Inflammatory macrophage treated with lipopolysaccharide for 4 hours (primary cell): ENCODE results near the gene PDIA2.

ENCODE experiments used
- DNase-seq: peaks from one replicate; pipeline ENCODE4 v3.0.0-alpha.2; 2020

The PDIA2 gene

DNA sequence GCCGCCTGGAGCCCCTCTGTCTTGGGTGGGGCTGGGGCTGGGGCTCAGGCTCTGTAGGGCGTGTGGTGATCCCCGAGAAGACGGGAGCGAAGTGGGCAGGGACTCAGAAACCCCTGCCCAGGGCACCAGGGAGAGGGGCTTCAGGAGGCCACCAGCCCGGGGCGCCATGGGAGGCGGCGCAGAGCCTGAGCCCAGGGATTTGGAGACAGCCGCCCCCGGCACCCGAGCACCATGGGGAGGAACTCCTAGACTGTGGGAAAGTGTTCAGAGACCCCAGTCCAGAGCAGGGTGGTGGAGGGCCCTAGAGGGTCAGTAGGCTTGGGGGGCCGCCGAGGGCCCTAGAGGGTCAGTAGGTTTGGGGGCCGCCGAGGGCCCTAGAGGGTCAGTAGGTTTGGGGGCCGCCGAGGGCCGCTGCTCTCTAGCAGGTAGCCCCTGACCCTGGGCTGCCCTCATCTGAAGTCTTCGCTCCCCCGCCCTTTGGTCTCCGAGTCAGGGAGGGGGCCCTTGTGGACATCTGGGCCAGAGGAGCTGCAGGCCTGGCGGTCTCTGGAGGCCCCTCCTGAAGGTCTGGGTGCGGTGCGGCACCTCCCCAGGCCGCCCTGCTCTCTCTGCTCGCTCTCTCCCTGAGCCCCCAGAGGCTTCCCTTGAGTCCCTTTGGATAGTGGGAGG lies 1.8 kb upstream of the PDIA2 start:
- DNase-seq, result no peak

DNA sequence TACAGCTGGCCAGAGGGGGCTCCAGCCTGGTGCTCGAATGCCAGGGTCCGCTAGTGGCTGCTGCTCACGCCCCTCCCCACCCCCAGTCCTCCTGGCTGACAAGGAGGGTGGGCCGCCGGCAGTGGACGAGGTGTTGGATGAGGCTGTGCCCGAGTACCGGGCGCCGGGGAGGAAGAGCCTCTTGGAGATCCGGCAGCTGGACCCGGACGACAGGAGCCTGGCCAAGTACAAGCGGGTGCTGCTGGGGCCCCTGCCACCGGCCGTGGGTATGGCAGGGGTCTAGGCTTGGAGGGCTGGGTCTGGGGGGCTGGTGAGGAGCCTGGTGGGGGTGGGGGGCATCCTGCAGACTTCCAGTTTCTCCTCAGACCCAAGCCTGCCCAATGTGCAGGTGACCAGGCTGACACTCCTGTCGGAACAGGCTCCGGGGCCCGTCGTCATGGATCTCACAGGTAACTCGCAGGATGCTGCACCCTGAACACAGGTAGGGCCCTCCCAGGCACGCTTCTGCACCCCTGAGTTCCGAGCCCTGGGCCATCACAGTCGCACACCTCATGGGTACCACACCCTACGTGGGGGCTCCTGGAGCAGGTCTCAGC lies 1.2 kb upstream of the PDIA2 start:
- no peak for DNase-seq

DNA sequence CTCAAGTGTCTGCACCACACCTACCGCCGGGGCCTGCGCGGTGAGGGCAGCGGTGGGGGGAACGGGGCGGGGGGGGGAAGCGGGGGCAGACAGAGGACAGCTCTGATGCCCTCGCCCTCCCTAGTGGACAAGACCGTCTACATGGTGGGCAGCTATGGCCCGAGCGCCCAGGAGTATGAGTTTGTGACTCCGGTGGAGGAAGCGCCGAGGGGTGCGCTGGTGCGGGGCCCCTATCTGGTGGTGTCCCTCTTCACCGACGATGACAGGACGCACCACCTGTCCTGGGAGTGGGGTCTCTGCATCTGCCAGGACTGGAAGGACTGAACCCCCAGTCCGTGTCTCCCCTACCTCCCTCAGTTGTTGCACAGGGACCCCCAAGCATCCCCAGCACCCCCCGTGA lies 473 bp upstream of the PDIA2 start:
- DNase-seq, result no peak

DNA sequence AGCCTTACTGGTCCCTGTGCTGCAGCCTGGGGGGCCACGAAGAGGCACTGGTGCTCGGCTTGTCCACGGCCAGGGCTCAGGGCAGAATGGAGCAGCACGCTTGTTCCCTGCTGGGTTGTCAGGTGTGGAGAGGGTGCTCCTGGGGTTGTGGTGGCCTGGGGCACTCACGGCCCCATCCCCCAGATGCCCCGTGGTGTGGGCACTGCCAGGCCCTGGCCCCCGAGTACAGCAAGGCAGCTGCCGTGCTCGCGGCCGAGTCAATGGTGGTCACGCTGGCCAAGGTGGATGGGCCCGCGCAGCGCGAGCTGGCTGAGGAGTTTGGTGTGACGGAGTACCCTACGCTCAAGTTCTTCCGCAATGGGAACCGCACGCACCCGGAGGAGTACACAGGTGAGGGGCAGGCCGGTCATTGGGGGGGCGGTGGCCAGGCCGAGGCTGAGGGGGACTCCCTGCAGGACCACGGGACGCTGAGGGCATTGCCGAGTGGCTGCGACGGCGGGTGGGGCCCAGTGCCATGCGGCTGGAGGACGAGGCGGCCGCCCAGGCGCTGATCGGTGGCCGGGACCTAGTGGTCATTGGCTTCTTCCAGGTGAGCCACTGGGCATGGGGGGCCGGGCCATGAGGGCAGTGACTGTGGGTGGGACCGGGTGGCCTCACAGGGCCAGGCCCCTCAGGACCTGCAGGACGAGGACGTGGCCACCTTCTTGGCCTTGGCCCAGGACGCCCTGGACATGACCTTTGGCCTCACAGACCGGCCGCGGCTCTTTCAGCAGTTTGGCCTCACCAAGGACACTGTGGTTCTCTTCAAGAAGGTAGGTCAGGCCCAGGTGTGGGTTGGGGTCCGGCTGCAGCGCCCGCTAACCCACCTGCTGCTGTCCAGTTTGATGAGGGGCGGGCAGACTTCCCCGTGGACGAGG lies 1.5 kb downstream of the PDIA2 start:
- DNase-seq, result no peak

DNA sequence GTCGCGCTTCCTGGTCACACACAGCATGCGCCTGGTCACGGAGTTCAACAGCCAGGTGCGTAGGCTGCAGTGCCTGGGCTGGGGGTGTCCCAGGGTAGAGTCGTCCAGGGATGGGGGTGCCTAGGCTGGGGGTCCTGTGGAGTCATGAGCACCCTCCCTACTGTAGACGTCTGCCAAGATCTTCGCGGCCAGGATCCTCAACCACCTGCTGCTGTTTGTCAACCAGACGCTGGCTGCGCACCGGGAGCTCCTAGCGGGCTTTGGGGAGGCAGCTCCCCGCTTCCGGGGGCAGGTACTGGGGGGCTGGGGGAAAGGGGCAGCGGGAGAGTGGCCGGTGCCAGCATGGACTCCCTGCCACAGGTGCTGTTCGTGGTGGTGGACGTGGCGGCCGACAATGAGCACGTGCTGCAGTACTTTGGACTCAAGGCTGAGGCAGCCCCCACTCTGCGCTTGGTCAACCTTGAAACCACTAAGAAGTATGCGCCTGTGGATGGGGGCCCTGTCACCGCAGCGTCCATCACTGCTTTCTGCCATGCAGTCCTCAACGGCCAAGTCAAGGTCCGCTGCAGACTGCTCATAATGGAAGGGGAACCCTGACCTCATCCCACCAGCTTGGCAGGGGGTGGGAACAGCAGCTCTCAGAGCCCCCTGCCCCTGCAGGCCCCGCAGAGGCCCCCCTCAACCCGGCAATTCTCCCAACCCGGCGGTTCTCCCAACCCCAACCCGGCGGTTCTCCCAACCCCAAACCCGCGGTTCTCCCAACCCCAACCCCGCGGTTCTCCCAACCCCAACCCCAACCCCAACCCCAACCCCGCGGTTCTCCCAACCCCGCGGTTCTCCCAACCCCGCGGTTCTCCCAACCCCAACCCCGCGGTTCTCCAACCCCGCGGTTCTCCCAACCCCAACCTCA lies 2.4 kb downstream of the PDIA2 start:
- no peak for DNase-seq

DNA sequence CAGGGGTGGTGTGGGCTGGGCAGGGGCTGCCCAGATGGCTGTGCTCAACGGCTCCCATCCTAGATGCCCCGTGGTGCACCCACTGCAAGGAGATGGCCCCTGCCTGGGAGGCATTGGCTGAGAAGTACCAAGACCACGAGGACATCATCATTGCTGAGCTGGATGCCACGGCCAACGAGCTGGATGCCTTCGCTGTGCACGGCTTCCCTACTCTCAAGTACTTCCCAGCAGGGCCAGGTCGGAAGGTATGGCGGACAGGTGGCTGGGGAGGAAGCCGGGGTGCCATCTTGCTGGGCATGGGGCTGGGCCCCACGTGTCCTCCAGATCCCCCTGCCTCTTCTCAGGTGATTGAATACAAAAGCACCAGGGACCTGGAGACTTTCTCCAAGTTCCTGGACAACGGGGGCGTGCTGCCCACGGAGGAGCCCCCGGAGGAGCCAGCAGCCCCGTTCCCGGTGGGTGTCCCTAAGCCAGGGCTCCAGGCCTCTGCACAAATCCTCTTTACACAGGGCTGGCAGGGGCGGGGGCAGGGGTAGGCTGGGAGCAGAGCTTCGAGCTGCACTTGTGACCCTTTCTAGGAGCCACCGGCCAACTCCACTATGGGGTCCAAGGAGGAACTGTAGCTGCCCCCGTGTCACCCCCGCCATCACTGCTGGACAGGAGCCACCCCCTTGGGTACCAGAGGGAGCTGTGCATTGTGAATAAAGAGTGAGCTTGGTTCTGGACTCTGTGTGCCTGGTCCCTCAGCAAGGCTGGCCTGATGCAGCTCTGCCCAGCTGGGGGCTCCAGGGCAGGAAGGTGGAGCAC lies 3.7 kb downstream of the PDIA2 start:
- DNase-seq, result no peak

DNA sequence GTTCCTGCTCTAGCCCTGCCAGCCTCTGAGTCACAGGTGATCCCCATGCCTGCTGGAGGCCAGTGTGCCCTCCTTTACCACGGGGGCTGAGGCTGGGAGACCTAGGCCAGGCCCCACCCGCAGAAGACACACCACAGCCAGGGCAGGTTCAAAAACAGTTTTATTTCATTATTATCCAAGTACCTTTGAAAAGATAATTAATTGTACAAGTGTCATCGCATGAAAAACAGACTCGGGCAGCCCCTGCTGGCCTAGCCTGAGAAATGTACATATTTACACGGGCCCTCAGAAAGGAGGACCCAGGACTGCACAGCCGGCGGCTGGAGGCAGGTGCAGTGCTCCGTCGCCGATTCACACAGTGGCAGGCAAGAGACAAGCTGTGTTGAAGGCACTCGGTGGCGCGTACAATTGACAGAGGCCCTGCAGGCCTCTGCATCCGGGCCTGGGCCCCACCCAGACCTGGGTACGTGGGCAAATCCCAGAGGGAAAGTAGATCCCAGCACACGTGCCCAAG lies 4.4 kb downstream of the PDIA2 start:
- no peak for DNase-seq

DNA sequence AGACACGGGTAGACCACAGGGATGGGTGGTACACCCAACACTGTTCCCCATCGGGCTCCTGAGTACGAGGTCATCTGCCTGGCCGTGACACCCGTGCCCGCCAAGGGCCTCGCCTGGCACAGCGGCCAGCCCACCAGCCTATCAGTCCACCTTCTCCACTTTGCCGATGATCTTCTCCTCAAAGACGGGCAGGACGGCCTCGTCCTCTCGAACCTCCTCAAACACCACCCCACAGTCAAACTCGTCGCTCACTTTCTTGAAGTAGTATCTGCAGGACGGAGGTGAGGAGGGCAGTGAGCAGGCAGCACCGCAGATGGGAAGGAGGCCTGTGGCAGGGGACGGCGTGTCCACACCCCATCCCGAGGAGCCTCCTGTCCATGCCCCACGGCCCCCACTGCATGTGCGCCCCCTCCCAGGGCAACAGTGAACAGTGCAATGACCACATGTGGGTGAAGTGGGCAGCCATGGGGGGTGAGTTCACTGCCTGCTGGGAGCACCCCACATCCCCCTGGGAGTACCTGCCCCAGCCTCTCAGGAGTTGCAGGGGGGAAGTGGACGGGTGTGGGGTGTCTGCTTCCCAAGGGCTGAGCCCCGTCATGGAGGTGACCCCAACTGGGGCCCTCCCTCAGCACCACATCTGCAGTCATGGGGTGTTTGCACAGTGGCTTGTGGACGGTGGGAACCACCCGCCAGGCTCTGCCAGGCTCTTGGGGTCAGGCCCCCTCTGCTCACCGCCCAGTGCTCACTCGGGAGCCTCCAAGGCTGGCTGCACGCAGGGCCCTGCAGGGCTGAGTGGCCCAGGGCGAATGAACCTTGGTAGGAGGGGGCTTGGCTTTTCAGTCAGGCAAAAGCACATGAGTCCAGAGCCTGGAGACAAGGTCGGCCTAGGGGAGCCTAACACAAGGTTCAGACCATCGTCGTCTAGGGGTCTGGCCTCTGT lies 5.3 kb downstream of the PDIA2 start:
- DNase-seq, result no peak

DNA sequence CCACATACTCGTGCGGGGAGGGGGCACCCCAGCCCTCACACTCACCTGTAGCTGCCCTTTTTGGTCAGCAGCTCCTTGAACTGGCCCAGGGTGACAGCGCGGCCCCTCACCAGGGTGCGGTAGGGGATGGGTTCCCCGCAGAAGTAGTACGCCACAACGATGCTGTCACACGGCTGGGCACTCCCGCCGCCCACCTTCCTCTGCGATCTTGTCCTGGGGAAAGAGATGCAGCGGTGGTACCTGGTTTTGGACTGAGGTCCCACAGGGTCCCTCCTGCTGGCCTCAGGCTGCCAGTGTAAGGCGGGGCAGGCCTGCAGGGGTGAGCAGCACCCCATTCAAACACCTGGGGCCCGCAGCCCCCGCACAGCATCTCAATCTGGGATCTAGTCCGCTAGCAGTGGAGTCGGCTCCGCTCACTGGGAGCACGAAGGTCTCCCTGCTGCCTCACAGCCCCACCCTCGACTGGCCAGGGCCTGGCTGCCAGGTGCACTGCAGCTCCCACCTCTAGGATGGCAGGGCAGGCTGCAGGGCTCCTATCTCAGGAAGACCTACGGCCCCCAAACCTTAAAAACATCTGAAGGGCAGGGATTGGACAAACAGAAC lies 6.5 kb downstream of the PDIA2 start:
- no peak for DNase-seq

DNA sequence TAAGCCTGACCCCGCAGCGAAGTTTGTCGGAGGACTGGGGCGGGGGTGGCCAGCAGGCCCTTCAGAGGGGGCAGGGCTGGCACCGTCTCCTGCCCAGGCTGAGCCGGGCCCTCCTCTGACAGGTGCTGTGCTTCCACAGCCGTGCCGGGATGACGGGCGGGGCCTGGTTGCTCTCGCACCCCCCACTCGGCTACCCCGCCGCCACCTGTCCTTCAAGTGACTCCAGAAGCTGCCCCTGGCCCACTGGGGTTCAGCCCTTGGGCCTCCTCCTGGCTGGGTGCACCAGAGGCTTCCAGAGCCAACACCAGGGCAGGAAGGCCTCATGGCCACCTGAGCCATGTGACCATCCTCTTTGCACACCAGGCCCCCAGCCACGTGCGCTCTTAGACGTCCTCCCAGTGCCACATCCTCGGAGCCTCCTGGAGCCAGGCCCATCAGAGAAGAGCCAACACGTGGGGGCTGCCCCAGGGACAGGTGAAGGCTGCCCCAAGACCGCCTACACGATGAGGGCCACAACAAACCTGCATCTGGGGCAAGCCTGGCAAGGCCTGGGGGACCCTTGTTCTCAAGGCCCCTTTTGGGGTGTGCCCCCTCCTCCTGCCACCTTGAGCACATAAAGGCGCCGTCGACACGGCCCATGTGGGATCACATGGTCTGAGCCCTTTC lies 7.2 kb downstream of the PDIA2 start:
- DNase-seq, result no peak

DNA sequence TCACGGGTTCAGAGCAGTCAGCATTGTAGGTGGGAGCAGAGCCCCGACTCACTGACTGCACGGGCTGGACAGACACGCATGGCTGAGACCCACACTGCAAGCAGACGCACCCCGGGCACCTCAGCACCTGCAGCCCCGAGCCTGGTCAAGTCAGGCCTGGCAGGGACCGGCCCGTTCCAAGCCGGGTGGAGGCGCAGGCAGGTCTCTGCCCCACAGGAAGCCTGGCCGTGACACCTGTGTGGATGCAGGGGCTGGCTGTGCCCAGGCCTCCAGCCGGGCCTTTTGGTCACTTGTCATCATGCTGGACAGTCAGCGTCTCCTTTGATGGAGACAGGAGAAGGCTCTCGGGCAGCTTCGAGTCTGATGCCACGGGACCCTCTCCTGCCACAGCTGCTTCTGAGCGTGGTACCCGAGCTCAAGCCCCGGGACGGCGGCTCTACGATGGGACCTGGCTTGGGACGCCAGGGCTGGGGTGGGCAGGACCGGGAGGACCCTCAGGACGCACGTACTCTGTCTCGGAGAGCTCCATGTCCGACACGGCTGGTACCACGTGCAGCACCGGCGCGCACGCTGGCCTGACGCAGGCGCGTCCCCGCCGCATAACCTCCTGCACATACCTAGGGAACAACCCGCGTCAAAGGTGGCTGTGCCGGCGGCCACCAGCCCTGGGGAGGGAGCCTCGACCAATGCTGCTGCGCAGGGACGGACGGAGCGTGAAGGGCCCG lies 7.9 kb downstream of the PDIA2 start:
- no peak for DNase-seq

DNA sequence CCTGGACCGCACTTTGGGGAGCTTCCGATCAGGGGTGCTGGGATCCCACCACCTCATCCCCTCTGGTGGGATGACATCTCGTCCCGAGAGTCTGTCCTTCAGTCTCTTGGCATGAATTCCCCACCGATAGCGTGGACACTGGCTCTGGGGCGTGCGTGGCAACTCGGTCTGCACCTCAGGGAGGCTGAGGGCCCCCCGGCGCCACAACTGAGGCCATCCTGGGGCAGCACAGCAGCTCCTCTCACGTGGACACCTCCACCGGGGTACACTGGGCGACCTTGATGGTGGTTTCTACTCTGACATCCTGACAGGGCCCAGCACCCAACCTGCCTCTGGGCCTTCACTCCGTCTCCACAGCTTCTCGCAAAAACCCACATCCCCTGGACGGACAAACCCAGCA lies 8.6 kb downstream of the PDIA2 start:
- no peak for DNase-seq

DNA sequence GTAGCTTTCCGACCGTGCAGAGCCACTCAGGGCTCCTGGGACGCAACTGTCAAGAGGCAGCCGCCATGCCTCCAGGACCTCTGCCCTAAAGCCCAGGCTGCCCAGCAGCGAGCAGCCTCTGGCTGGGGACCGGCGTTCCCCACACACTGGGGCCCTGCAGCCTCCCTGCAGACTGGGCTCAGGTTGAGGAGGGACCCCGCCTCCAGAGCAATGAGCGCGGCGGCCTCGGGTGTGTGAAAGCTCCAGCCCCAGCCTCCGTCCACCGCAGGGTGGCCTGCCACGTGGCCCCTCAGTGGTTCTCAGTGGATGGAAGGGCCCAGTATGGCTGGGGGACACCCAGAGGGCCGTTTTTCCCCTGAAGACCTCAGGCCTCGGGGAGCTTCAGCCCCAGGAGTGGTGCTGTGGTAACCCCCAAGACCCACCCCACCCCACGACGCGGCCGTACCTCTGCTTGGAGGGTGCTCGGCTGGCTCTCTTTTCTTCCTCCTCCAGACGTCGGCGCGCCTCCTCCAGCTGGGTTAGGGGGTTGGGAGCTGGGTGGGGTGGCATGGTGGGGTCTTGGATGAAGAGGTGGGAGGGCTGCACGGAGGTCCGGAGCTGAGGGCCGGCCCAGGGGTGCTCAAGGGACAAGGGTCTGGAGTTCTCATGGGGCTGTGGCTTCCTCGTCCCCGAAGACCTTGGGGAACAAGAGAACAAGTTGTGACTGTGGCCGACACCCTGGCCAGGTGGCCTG lies 10.2 kb downstream of the PDIA2 start:
- no peak for DNase-seq

DNA sequence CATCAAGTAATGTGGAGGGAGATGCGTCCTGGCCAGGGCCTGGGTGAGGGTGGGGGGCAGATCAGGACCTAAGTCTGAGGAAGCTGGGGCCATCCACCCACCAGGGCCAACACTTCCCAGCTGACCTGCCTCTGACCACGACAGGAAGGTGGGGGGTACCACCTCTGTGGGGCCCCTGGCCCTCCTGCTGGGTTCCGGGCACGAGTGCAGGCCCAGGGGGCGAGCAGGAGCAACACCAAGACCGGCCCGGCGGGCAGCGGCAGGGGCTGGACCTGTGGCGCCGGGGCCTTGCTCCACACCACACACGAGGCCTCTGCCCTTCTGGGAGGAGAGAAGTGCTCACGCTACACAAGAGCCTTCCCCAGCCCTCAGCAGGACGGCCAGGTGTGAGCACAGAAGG lies 13.3 kb downstream of the PDIA2 start:
- no peak for DNase-seq

DNA sequence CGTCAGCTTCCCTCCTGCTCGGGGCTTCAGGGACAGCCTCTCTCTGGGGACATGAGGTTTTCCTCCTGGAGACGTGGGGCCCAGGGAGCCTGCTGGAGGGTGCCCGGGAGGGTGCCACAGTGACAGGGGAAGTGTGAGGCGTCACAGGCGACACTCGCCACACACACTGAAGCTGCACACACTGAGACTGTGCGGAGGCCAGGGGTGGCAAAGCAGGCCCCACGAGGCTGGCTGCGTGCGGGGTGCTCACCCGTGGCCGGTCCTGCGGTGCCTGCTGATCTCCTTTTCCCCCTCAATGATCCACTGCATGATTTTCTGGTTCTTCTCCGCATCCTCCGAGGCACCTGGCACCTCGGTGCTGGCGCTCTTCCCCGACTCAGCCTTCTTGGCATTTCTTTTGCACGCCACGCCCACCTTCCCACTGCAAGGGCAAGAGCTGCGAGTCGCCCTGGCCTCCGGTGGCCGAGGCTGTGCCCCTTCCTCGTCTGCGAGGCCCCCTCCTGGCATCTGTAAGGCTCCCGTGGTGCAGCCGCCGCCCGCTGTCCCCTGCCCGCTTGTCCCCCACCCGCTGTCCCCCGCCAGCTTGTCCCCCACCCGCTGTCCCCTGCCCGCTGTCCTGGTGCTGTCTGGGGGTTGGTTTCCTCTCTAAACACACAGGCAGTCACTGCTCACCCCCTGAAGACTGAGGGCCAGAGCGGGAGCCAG lies 14.0 kb downstream of the PDIA2 start:
- no peak for DNase-seq

DNA sequence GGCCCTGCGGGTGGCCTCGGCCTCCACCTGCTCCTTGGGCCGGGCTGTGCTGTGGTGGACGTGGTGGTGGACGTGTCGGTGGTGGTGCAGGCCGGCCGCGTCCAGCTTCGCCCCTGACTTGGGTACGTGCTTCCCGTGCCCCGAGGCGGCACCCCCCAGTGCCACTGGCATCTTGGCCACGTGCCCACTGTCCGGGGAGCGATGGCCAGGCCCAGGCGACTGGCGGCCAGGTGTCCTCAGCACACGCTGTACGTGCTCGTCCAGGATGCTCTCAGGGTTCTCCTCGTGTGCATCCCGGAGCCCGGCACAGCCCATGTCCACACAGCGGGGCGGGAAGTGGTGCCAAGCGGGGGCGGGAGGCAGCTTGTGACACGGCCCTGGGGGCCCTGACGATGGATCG lies 14.9 kb downstream of the PDIA2 start:
- no peak for DNase-seq

DNA sequence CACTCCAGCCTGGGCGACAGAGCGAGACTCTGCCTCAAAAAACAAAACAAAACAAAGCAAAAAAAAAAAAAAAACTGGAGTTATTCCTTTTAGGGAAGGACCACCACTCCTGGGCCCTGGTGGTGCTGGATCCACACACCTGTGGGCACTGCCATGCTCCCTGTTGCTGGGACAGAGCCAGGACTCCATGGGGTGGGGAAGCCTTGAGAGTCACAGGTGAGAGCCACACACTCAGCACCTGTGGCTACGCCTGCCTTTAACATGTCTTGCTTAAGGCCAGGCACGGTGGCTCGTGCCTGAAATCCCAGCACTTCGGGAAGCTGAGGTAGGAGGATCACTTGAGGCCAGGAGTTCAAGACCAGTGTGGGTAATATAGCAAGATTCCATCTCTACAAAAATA lies 18.3 kb downstream of the PDIA2 start:
- no peak for DNase-seq

DNA sequence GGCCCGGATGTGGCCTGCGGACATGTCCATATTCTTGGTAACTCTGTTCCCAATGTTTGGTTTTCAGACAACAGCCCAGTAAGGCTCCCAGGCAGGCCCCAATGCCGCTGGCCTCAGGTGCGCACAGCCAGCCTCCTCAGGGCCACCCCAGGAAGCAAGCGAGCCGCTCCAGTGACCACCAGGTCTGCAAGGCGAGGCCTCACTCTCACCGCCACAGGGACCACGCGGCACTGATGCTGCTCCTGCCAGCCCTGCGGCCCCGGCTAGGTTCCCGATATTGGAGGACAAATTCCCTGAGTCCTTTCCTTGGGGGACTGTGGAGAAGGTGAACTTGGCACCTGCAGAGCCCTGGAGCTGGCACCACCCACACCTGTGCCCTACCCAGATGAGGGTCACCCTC lies 19.0 kb downstream of the PDIA2 start:
- no peak for DNase-seq
